Spinal cord (tissue), 10 donors: ENCODE results near the gene TNFRSF6B. TPM values are rescaled to one million over a fixed set of nuclear protein-coding genes. Genes with fewer than 3 reads are reported as not detected.

ENCODE experiments used
- DNase-seq, 6 donors: peaks; one replicate each; pipeline versions ENCODE4 v3.0.0 to v3.0.0-alpha.2; 2013 to 2015; ENCODE audit warnings: low spot score in 6 of 6, low read depth in 4 of 6
- H3K27ac ChIP-seq: one replicate; pipeline ENCODE4 v1.5.1; 2013; ENCODE audit warnings: low read depth, low read length, control low read depth
- H3K27me3 ChIP-seq: one replicate; pipeline ENCODE4 v1.6.1; 2013; ENCODE audit warnings: low read length; ENCODE audit not compliant: control insufficient read depth, insufficient read depth
- H3K36me3 ChIP-seq: one replicate; pipeline ENCODE4 v1.6.1; 2013; ENCODE audit warnings: low read length; ENCODE audit not compliant: control insufficient read depth, insufficient read depth
- H3K4me1 ChIP-seq: one replicate; pipeline ENCODE4 v1.6.1; 2013; ENCODE audit warnings: low read length; ENCODE audit not compliant: control insufficient read depth, insufficient read depth
- H3K4me3 ChIP-seq: one replicate; pipeline ENCODE4 v1.5.1; 2013; ENCODE audit warnings: low read depth, low read length, control low read depth
- H3K9me3 ChIP-seq: one replicate; pipeline ENCODE4 v1.6.1; 2013; ENCODE audit warnings: low read length; ENCODE audit not compliant: control insufficient read depth, insufficient read depth
- WGBS: methylation state at CpG from one replicate; pipeline ENCODE4 v1.1.5; 2013; ENCODE audit warnings: missing lambda C conversion rate; ENCODE audit not compliant: insufficient coverage; 5-methylcytosine and 5-hydroxymethylcytosine counted together
- polyA plus RNA-seq, 2 donors: library from polyadenylated mRNA; unstranded; fragments of 120-200 nt; gene quantifications; one replicate each; pipeline ENCODE4 v1.2.1, GENCODE V29; 2013; ENCODE audit not compliant: insufficient read length in 2 of 2
- total RNA-seq, 2 donors: library from RNA; depleted of rRNA in 1 of 2; stranded (reverse); fragments of 120-200 nt in 1 of 2; fragments of >200 nt in 1 of 2; gene quantifications; one replicate each; pipeline versions ENCODE4 v1.2.3 to v1.2.4, GENCODE V29; 2013 to 2014
- donor health status: healthy.

TNFRSF6B gene
- total and polyA plus RNA-seq, 4 donors = 1.1 to 5.2 (median 3.0) TPM

- 90% methylated on average over 13 of the region's 14 CpGs for WGBS
- Histone ChIP-seq H3K36me3 (peaks cover 100% of the 10 kb centered on the region), H3K4me3 (no peak overlapping the region), H3K9me3 (no peaks in the 10 kb centered on the region), H3K27ac (no peak overlapping the region), H3K27me3 (no peaks in the 10 kb centered on the region), H3K4me1 (peaks cover 26% of the 10 kb centered on the region)
- DNase-seq = no peak
These were observed 5.0 kb downstream of the TNFRSF6B start for GRCh38 chr20:63701329-63702035.

DNA sequence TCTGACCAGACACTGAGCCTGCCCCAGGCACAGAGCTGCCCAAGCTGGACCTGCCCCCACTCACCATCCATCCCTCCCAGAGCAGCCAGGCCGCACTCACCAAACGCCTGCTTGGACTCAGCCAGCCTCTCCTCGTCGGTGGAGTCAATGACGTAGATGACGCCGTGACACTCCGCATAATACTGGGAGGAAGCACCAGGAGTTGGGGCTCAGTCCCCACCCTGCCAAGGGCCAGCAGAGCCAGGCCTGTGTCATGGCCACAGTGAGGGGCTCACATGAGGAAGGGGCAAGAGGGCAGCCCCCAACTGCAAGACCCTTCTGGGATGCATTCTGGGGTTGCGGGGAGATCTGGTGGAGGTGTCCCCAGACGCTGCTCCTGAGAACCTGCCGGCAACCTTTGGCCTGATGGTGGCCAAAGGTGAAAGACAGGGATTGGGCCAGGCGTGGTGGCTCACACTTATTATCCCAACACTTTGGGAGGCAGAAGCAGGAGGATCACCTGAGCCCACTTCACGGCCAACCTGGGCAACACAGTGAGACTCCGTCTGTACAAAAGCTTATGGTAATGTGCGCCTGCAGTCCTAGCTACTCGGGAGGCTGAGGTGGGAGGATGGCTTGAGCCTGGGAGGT, 5.7 kb downstream of the TNFRSF6B start:
- peaks cover 94% of the 10 kb centered on the region for H3K36me3 ChIP-seq
- 92% methylated on average over 16 of the region's 16 CpGs for WGBS
- no peaks in the 10 kb centered on the region for H3K9me3 ChIP-seq
- H3K4me1 ChIP-seq = peaks cover 26% of the 10 kb centered on the region
- no peak for DNase-seq
- H3K27me3 ChIP-seq = no peaks in the 10 kb centered on the region
- no peak overlapping the region for H3K4me3 ChIP-seq
- H3K27ac ChIP-seq = no peak overlapping the region

GRCh38 chr20:63702751-63703470, 6.5 kb downstream of the TNFRSF6B start:
- WGBS = 90% methylated on average over 12 of the region's 13 CpGs
- no peaks in the 10 kb centered on the region for H3K9me3 ChIP-seq
- H3K27me3 ChIP-seq = no peaks in the 10 kb centered on the region
- no peak overlapping the region for H3K27ac ChIP-seq
- no peak overlapping the region for H3K4me3 ChIP-seq
- no peak for DNase-seq
- peaks cover 19% of the 10 kb centered on the region for H3K4me1 ChIP-seq
- peaks cover 86% of the 10 kb centered on the region for H3K36me3 ChIP-seq

DNA sequence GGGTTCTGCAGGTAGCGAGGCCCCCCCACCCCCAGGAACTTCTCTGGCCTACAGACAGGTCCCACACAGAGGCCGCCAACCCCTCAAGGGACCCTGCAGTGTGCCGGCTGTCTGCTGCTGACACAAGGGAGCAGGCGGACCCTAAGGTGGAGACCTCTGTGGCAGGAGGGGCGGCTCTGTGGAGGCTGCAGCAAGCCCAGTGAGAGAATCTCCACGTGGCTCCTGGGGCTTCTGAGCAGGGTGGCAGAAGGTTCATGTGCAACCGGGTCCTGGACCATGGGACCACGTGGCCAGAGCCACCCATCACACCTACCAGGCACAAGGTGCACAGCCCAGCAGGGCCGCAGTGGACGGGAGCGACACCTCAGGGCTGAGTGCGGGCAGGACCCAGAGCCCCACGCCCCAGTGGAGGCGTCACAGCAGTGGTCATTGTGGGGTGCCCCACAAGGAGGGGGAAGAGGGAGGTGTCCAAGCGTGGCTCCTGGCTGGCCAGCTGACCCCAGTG, 7.1 kb downstream of the TNFRSF6B start:
- no peak overlapping the region for H3K4me3 ChIP-seq
- WGBS = 91% methylated on average over 12 of the region's 15 CpGs
- H3K27me3 ChIP-seq = no peaks in the 10 kb centered on the region
- DNase-seq = no peak
- no peak overlapping the region for H3K27ac ChIP-seq
- peaks cover 83% of the 10 kb centered on the region for H3K36me3 ChIP-seq
- H3K4me1 ChIP-seq = peaks cover 22% of the 10 kb centered on the region
- no peaks in the 10 kb centered on the region for H3K9me3 ChIP-seq

- peaks cover 83% of the 10 kb centered on the region for H3K36me3 ChIP-seq
- no peaks in the 10 kb centered on the region for H3K27me3 ChIP-seq
- H3K9me3 ChIP-seq = no peaks in the 10 kb centered on the region
- 95% methylated on average over 10 of the region's 11 CpGs for WGBS
- no peak for DNase-seq
- H3K4me3 ChIP-seq = no peak overlapping the region
- no peak overlapping the region for H3K27ac ChIP-seq
- peaks cover 23% of the 10 kb centered on the region for H3K4me1 ChIP-seq
These were observed 7.7 kb downstream of the TNFRSF6B start for GRCh38 chr20:63703976-63704748.

DNA sequence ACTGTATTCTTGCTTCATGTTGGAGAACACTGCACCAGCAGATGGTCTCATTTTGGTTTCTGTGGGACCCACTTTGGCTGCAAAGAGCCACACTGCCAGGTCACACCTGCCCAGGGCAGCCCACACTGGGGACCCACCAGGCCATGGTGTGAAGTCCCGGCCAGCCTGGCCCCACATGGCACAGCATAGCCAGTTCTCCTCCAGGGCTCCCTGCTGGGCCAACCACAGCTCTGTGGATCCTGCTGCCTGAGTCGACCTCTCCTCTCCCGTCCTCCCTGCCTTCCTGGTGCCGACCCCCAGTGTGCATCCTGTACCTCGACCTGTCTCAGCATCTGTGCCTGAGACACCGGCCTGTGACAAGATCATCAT, 8.3 kb downstream of the TNFRSF6B start:
- Histone ChIP-seq H3K27ac (no peak overlapping the region), H3K36me3 (peaks cover 83% of the 10 kb centered on the region), H3K9me3 (no peaks in the 10 kb centered on the region), H3K27me3 (no peaks in the 10 kb centered on the region), H3K4me1 (peaks cover 28% of the 10 kb centered on the region), H3K4me3 (no peak overlapping the region)
- 84% methylated on average over 6 of the region's 6 CpGs for WGBS
- DNase-seq = no peak

GRCh38 chr20:63705232-63706026, 9.0 kb downstream of the TNFRSF6B start:
- 92% methylated on average over 7 of the region's 8 CpGs for WGBS
- Histone ChIP-seq H3K27me3 (no peaks in the 10 kb centered on the region), H3K27ac (no peak overlapping the region), H3K9me3 (no peaks in the 10 kb centered on the region), H3K4me1 (peaks cover 28% of the 10 kb centered on the region), H3K36me3 (peaks cover 81% of the 10 kb centered on the region), H3K4me3 (no peak overlapping the region)
- DNase-seq = no peak

DNA sequence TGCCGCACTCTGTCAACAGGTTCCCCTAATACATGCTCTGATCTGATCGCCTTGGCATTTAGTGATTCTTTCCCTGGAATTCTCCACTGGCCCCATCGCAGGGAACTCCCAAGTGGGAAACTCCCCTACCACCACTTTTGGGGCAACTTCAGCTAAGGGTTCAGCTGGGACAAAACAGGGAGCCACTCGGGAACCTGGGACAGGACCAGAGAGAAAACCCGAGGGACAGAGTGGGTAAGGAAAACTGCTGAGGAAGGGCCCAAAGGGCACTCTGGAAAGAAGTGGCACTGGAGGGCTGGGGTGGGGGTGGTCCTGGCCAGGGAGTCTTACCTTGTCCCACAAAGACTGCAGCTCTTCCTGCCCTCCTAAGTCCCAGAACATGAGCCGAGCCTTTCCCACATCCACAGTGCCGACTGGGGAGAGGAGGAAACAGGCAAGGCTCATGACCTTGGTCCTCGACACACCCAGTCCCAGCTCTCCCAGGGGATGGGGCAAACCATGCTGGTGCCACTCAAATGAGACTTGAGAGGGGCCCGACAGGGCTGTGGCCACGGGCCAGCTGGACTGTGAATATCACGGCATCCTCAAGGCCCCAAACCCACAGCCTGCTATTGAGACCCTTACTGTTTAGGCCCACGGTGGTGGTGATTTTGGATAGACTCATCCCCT, 9.7 kb downstream of the TNFRSF6B start:
- H3K27me3 ChIP-seq = no peaks in the 10 kb centered on the region
- H3K4me1 ChIP-seq = peaks cover 28% of the 10 kb centered on the region
- no peak overlapping the region for H3K4me3 ChIP-seq
- H3K9me3 ChIP-seq = no peaks in the 10 kb centered on the region
- 93% methylated on average over 8 of the region's 12 CpGs for WGBS
- no peak overlapping the region for H3K27ac ChIP-seq
- peaks cover 78% of the 10 kb centered on the region for H3K36me3 ChIP-seq
- no peak for DNase-seq
